Common myeloid progenitor, CD34-positive (primary cell): ENCODE measurements around the gene SLC10A7. TPM values are rescaled to one million over a fixed set of nuclear protein-coding genes. Genes with fewer than 3 reads are reported as not detected.

Source experiments
- CTCF ChIA-PET: fragments of 350-600 bp; sonication (Branson Sonifier 250); formaldehyde crosslinking; loops from one replicate; lab custom pipeline; 2021; ENCODE audit warnings: antibody characterized with exemption; lab: Charles Lee
- POLR2A ChIA-PET: fragments of 350-600 bp; sonication (Branson Sonifier 250); formaldehyde crosslinking; loops from one replicate; lab custom pipeline; 2021; ENCODE audit warnings: antibody characterized with exemption; lab: Charles Lee
- DNase-seq, 3 donors: peaks; one replicate each; pipeline versions ENCODE4 v3.0.0 to v3.0.0-alpha.2; 2013
- H3K27ac ChIP-seq, 2 experiments: 1 replicate in 1 of 2; 2 replicates in 1 of 2; pipeline ENCODE4 v1.7.0; 2013; ENCODE audit warnings: inconsistent platforms in 2 of 2, low read length in 2 of 2, mild to moderate bottlenecking in 2 of 2, low read depth in 1 of 2, moderate library complexity in 1 of 2; ENCODE audit not compliant: severe bottlenecking in 2 of 2, insufficient read depth in 1 of 2, poor library complexity in 1 of 2
- H3K27me3 ChIP-seq, 5 experiments: replicated peaks in 2 of 5; 1 replicate in 3 of 5; 2 replicates in 2 of 5; pipeline versions ENCODE4 v1.6.1 to v1.7.0; 2013; ENCODE audit warnings: low read length in 4 of 5, mild to moderate bottlenecking in 2 of 5, moderate library complexity in 2 of 5, inconsistent platforms in 1 of 5; ENCODE audit not compliant: insufficient read depth in 5 of 5, control insufficient read depth in 4 of 5
- H3K36me3 ChIP-seq, 4 experiments: 1 replicate in 2 of 4; 2 replicates in 2 of 4; pipeline versions ENCODE4 v1.6.1 to v1.7.0; 2013; ENCODE audit warnings: low read length in 3 of 4, control low read depth in 1 of 4, mild to moderate bottlenecking in 1 of 4; ENCODE audit not compliant: control insufficient read depth in 4 of 4, insufficient read depth in 4 of 4
- H3K4me1 ChIP-seq, 4 experiments: 1 replicate in 3 of 4; 2 replicates in 1 of 4; pipeline versions ENCODE4 v1.6.1 to v1.7.1; 2013; ENCODE audit warnings: low read length in 3 of 4, mild to moderate bottlenecking in 3 of 4, control low read depth in 1 of 4, inconsistent platforms in 1 of 4, moderate library complexity in 1 of 4; ENCODE audit not compliant: control insufficient read depth in 4 of 4, insufficient read depth in 4 of 4; ENCODE audit errors: control extremely low read depth in 1 of 4
- H3K4me3 ChIP-seq, 7 experiments: 1 replicate in 4 of 7; 2 replicates in 3 of 7; pipeline versions ENCODE4 v1.5.1 to v1.7.0; 2013; ENCODE audit warnings: mild to moderate bottlenecking in 7 of 7, low read length in 6 of 7, moderate library complexity in 6 of 7, inconsistent platforms in 2 of 7, low read depth in 2 of 7, control low read depth in 1 of 7; ENCODE audit not compliant: insufficient read depth in 4 of 7, control insufficient read depth in 1 of 7; ENCODE audit errors: extremely low read depth in 1 of 7
- H3K9me3 ChIP-seq, 5 experiments: 1 replicate in 4 of 5; 2 replicates in 1 of 5; pipeline versions ENCODE4 v1.6.1 to v1.7.1; 2013; ENCODE audit warnings: low read length in 4 of 5, mild to moderate bottlenecking in 2 of 5, inconsistent platforms in 1 of 5, low read depth in 1 of 5, moderate library complexity in 1 of 5; ENCODE audit not compliant: control insufficient read depth in 4 of 5, insufficient read depth in 2 of 5; ENCODE audit errors: control extremely low read depth in 1 of 5
- WGBS: methylation state at CpG from one replicate; pipeline ENCODE4 v1.1.5; 2013; ENCODE audit not compliant: insufficient coverage; 5-methylcytosine and 5-hydroxymethylcytosine counted together
- polyA plus RNA-seq: library from polyadenylated mRNA; unstranded; fragments of 120-200 nt; gene quantifications from one replicate; pipeline ENCODE4 v1.2.1, GENCODE V29; 2013

SLC10A7 gene
- polyA plus RNA-seq: 9.1 TPM

DNA sequence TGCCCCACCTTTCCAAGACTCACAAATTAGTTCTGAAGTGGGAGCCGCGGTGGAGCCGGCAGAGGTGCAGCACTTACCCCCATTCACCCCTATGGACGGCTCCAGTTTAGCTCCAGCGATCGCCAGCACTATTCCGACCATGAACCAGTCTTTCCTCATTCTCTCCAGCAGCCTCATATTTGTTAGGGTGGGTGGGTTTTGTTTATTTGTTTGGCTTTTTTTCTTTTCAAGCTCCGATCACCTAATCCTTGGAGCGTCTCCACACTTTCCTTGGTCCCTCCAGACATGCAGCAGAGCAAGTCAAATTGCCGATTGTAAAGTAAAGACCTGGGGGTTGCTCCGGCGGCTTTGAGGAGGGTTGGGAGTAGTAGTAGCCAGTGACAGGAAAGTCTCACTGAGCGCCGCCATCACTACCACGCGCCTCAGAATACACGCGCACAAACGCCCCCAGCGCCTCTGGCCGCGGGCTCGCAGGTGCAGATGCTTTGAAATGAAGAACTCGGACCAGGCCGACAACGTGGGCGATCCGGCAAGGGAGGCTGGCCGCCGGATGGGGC is at the start of gene SLC10A7:
Gene SLC10A7 (minus strand): TSS at position 400 of the 557 bp plus-strand sequence. CDS start 223 bp downstream, at position 177.
- Histone ChIP-seq H3K9me3 (no peaks in the 10 kb centered on the region), H3K4me3 (peak within 1 kb of the TSS; percentile 76 to 99 (median 94)), H3K27ac (peak within 1 kb of the TSS; percentile 77 to 93), H3K4me1 (peaks cover 3 to 27% (median 21%) of the 10 kb centered on the region in 4 experiments), H3K27me3 (no peaks in the 10 kb centered on the region), H3K36me3 (peaks cover 0 to 3% (median under 1%) of the 10 kb centered on the region in 4 experiments)
- ChIA-PET CTCF (no interaction called here), POLR2A (no interaction called here)
- WGBS: 0% methylated on average over 13 of the region's 30 CpGs
- peak; percentile 71 to 86 (median 81) for DNase-seq

- no peaks in the 10 kb centered on the region for H3K9me3 ChIP-seq
- WGBS: no CpG with 5 or more reads among the region's 2 CpGs
These were observed 45.7 kb upstream of the SLC10A7 start for GRCh38 chr4:146567396-146567795.

DNA sequence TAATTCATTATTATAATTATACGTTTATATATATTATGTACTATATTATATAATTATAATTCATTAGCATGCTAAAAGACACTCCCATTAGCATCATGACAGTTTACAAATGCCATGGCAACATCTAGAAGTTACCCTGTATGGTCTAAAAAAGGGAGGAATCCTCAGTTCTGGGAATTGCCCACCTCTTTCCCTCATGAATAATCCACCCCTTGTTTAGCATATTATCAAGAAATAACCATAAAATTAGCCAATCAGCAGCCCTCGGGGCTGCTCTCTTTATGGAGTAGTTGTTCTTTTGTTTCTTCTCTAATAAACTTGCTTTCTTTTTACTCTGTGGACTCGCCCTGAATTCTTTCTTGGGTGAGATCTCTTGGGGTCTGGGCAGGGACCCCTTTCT is 42.8 kb upstream of the SLC10A7 start:
- peaks cover 0 to 2% (median 0%) of the 10 kb centered on the region in 5 experiments for H3K9me3 ChIP-seq
- ChIA-PET POLR2A (no interaction called here), CTCF (no interaction called here)
- WGBS: no CpG with 5 or more reads among the region's 3 CpGs
- no peak overlapping the region for H3K27ac ChIP-seq
- H3K27me3 ChIP-seq: peaks cover 0 to 5% (median 0%) of the 10 kb centered on the region in 5 experiments
- H3K36me3 ChIP-seq: no peaks in the 10 kb centered on the region
- H3K4me1 ChIP-seq: no peaks in the 10 kb centered on the region
- no peak overlapping the region for H3K4me3 ChIP-seq
- no peak for DNase-seq

More at GRCh38 chr4:146567396-146567795, 45.7 kb upstream of the SLC10A7 start:
- ChIA-PET POLR2A (no interaction called here), CTCF (no interaction called here)
- no peak for DNase-seq
- H3K27ac ChIP-seq: no peak overlapping the region
- H3K4me3 ChIP-seq: no peak overlapping the region
- H3K36me3 ChIP-seq: no peaks in the 10 kb centered on the region
- peaks cover 0 to 5% (median 0%) of the 10 kb centered on the region in 5 experiments for H3K27me3 ChIP-seq
- H3K4me1 ChIP-seq: no peaks in the 10 kb centered on the region

DNA sequence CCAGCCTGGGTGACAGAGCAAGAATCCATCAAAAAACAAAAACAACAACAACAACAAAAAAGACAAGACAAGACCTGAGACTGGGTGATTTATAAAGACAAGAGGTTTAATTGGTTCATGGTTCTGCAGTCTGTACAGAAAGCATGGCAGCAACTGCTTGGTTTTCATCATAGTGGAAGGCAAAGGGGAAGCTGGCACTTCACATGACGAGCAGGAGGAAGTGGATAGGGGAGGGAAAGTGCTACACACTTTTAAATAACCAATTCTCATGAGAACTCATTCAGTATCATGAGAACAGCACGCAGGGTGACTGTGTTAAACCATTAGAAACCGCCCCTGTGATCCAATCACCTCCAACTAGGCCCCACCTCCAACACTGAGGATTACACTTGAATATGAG is 28.4 kb upstream of the SLC10A7 start:
- Histone ChIP-seq H3K27me3 (peaks cover 0 to 2% (median 0%) of the 10 kb centered on the region in 5 experiments), H3K4me3 (no peak overlapping the region), H3K4me1 (no peaks in the 10 kb centered on the region), H3K9me3 (no peaks in the 10 kb centered on the region), H3K27ac (no peak overlapping the region), H3K36me3 (no peaks in the 10 kb centered on the region)
- CTCF ChIA-PET: no interaction called here
- no CpG with 5 or more reads among the region's 3 CpGs for WGBS
- DNase-seq: peak in 2 of 3 donors; percentile 13 to 33
- POLR2A ChIA-PET: no interaction called here

DNA sequence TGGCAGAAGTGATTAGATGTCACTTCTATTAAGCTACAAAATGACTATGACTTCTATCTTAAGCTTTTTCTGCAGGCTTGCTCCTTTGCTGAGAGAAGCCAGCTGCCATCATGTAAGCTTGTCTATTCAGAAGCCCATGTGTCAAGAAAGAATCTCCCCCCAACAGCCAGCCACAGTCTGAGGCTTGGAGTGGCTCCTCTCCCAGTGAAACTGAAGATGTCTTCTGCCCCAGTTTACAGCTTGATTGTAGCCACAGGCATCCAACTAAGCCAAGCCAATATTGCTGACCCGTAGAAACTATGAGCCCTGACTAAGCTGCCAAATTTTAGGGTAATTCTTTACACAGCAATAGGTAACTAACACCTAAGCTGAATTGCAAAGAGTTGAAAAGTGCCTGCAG is 26.7 kb upstream of the SLC10A7 start:
- Histone ChIP-seq H3K4me3 (no peak overlapping the region), H3K9me3 (peaks cover 0 to 3% (median 0%) of the 10 kb centered on the region in 5 experiments), H3K4me1 (no peaks in the 10 kb centered on the region), H3K36me3 (no peaks in the 10 kb centered on the region), H3K27ac (no peak overlapping the region), H3K27me3 (peaks cover 0 to 2% (median 0%) of the 10 kb centered on the region in 5 experiments)
- ChIA-PET CTCF (no interaction called here), POLR2A (no interaction called here)
- no peak for DNase-seq
- WGBS: 60% methylated on average over 1 of the region's 1 CpG

GRCh38 chr4:146545102-146545501 is 23.4 kb upstream of the SLC10A7 start:
- POLR2A ChIA-PET: no interaction called here
- no peak for DNase-seq
- no peak overlapping the region for H3K4me3 ChIP-seq
- H3K4me1 ChIP-seq: no peaks in the 10 kb centered on the region
- H3K27me3 ChIP-seq: peaks cover 0 to 2% (median 0%) of the 10 kb centered on the region in 5 experiments
- WGBS: 83% methylated on average over 1 of the region's 2 CpGs
- CTCF ChIA-PET: no interaction called here
- H3K9me3 ChIP-seq: peaks cover 0 to 11% (median 0%) of the 10 kb centered on the region in 5 experiments
- H3K27ac ChIP-seq: no peak overlapping the region
- H3K36me3 ChIP-seq: no peaks in the 10 kb centered on the region

DNA sequence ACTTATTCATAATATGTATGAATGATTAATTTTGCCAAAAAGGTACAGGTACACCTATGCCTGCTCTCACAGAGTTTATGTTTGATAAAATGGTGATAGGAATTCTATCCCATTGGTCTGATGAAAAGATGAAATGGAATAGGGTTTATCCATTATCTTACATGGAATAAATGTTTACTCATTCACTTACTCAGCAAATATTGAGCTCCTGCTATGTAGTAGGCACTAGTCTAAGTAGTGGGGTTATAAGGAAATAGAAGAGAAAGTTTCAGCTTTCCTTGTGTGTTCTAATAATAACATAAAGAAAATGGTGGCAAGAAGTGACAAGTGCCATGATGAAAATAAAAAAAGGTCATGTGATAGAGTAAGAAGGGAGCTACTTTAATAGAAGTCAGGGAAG is 12.4 kb upstream of the SLC10A7 start:
- Histone ChIP-seq H3K4me1 (no peaks in the 10 kb centered on the region), H3K36me3 (no peaks in the 10 kb centered on the region), H3K27me3 (no peaks in the 10 kb centered on the region), H3K4me3 (no peak overlapping the region), H3K27ac (no peak overlapping the region), H3K9me3 (peaks cover 0 to 4% (median 0%) of the 10 kb centered on the region in 5 experiments)
- POLR2A ChIA-PET: no interaction called here
- no peak for DNase-seq
- CTCF ChIA-PET: no interaction called here
